ENCODE results near the gene C17orf67. TPM values are rescaled to one million over a fixed set of nuclear protein-coding genes. Genes with fewer than 3 reads are reported as not detected.

C17orf67 gene
- total and polyA plus RNA-seq, 10 donors: 2.0 to 10.4 (median 4.4) TPM

DNA sequence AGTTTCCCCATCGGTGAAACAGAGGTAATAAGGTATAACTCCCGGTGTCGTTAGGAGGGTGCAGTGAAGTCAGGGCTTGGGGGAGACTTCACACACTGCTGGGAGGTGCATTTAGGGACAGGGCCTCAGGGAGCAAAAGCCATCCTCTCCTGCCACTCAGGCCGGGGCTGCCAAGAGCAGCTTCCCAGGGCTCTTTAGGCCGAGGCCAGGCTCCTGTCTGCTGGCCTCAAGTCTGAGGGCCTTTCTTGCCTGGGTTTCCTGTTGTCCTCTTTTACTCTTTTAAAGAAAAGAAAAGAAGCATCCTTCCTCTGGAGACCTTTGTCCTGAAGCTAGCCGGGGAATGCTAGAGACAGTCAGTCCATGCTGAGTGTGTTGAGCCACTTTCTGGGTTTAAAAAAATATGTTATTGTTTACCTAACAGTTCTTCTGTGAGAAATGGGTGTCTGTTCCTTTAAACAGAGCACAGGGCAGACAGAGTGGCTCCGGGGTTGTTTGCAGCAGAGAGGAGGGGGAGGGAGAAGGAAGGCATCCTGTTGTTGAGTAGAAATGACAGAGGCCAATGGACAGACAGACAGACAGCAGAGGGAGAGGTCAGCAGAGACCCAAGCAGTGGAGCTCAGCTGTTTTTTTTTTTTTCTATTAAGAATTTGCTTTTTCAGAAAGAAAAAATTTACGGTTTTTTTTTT is 79.1 kb downstream of the C17orf67 start:
- H3K27ac ChIP-seq: peak overlapping the region in 4 of 8 donors; percentile 6 to 45 (median 30)
- TF ChIP-seq POLR2A (IDR thresholded peaks at IDR 0.05): no peak
- TF ChIP-seq, protein P1, sequence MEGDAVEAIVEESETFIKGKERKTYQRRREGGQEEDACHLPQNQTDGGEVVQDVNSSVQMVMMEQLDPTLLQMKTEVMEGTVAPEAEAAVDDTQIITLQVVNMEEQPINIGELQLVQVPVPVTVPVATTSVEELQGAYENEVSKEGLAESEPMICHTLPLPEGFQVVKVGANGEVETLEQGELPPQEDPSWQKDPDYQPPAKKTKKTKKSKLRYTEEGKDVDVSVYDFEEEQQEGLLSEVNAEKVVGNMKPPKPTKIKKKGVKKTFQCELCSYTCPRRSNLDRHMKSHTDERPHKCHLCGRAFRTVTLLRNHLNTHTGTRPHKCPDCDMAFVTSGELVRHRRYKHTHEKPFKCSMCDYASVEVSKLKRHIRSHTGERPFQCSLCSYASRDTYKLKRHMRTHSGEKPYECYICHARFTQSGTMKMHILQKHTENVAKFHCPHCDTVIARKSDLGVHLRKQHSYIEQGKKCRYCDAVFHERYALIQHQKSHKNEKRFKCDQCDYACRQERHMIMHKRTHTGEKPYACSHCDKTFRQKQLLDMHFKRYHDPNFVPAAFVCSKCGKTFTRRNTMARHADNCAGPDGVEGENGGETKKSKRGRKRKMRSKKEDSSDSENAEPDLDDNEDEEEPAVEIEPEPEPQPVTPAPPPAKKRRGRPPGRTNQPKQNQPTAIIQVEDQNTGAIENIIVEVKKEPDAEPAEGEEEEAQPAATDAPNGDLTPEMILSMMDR (IDR thresholded peaks at IDR 0.05 in 8 of 11, conservative IDR thresholded peaks at IDR 0.05 in 3 of 11): no peak
- TF ChIP-seq POLR2AphosphoS5 (IDR thresholded peaks at IDR 0.05): no peak
- no peaks in the 10 kb centered on the region for H3K36me3 ChIP-seq
- H3K4me1 ChIP-seq: peaks cover 0 to 47% (median 11%) of the 10 kb centered on the region in 6 donors
- intact Hi-C loops (cut with DNase I; ENCODE audit: low total_unique reads): no loop called here
- H3K9me3 ChIP-seq: no peaks in the 10 kb centered on the region
- 45 to 58% (median 49%) methylated on average over 8 of the region's 8 CpGs for WGBS, 5 donors
- DNase-seq: no peak
- peaks cover 0 to 4% (median 0%) of the 10 kb centered on the region in 7 donors for H3K27me3 ChIP-seq (replicated peaks in 1 of 7)
- no peak overlapping the region for H3K4me3 ChIP-seq

DNA sequence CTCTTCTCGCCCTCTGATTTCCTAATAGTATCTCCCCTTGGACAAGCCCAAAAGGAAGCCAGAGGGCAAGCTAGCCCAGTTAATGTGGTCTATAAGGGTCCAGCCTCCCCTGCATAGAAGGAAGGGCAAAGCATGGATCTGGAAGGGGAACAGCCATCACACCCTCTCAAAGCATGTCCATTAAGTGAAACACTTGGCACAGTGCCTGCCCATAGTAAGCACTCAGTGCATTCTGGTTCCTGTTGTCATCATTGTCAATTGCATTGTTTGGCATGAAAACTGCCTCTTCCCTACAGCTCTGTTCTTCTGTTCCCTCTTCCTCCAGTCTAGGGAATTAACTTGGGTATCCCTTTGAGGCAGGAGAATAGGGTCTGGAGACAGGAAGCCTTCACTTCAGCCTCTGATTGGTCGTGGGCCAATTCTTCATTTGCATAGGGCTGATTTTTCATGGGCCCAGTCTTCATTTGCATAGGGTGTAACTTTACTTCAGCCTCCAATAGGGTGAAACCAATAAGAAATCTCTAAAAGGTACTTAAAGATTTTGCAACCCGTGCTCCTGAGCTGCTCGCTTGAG is 81.4 kb downstream of the C17orf67 start:
- Histone ChIP-seq H3K9me3 (no peaks in the 10 kb centered on the region), H3K27ac (no peak overlapping the region), H3K27me3 (replicated peaks in 1 of 7) (peaks cover 0 to 4% (median 0%) of the 10 kb centered on the region in 7 donors), H3K36me3 (no peaks in the 10 kb centered on the region), H3K4me3 (no peak overlapping the region), H3K4me1 (peaks cover 0 to 47% (median 11%) of the 10 kb centered on the region in 6 donors)
- no peak for DNase-seq
- TF ChIP-seq, protein P1 (IDR thresholded peaks at IDR 0.05 in 8 of 11, conservative IDR thresholded peaks at IDR 0.05 in 3 of 11): no peak
- TF ChIP-seq POLR2AphosphoS5 (IDR thresholded peaks at IDR 0.05): no peak
- TF ChIP-seq POLR2A (IDR thresholded peaks at IDR 0.05): no peak
- intact Hi-C loops (cut with DNase I; ENCODE audit: low total_unique reads): no loop called here
- 54 to 75% (median 63%) methylated on average over 4 of the region's 4 CpGs for WGBS, 5 donors

DNA sequence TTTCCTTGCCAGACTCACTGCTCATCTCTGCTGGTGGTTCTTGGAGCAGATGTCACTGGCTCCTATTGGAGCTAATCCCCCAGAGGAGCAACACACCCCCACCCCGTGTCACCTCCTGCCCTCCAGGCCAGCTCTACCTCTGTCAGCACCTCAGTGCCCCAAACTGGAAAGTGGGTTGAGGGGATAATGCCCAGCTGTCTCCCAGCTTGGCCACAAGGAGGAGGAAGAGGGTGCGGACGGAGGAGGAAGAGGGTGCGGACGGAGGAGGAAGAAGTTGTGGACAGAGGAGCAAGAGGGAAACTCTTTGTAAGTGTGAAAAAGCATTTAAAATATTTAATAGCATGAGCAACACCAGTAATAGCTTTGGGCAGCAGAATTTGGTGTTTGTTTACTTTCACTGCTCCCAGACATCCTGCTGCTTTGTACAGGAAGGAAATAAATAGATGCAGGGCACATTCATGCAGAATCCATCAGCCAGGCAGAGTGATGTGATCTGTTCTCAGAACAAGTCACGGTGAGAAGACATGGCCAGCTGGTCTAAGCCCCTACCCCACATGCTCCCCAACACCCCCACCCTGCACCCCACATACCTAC is 82.5 kb downstream of the C17orf67 start:
- peaks cover 0 to 4% (median 0%) of the 10 kb centered on the region in 7 donors for H3K27me3 ChIP-seq (replicated peaks in 1 of 7)
- H3K9me3 ChIP-seq: no peaks in the 10 kb centered on the region
- H3K27ac ChIP-seq: peak overlapping the region in 1 of 8 donors; percentile 15
- no peak overlapping the region for H3K4me3 ChIP-seq
- no peaks in the 10 kb centered on the region for H3K36me3 ChIP-seq
- intact Hi-C loops (cut with DNase I; ENCODE audit: low total_unique reads): no loop called here
- DNase-seq: no peak
- peaks cover 0 to 42% (median 11%) of the 10 kb centered on the region in 6 donors for H3K4me1 ChIP-seq
- TF ChIP-seq POLR2AphosphoS5 (IDR thresholded peaks at IDR 0.05): no peak
- TF ChIP-seq, protein P1 (IDR thresholded peaks at IDR 0.05 in 8 of 11, conservative IDR thresholded peaks at IDR 0.05 in 3 of 11): peak in 2 of 11 experiments; percentile 6 to 8
- WGBS, 5 donors: 30 to 53% (median 44%) methylated on average over 6 of the region's 6 CpGs

DNA sequence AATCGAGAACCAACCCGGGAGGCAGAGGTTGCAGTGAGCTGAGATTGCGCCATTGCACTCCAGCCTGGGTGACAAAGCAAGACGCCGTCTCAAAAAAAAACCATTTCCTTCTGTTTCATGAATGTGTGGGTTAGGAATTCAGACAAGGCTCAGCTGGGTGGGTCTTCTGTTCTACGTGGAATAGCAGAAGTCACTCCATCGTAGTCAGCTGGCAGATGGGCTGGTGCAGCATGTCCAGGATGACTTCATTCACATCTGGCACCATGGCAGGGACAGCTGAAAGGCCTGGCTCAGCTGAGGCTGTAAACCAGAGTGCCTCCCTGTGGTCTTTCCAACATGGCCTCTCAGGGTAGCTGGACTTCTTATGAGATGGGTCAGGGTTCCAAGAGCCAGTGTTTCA is 89.0 kb downstream of the C17orf67 start:
- Histone ChIP-seq H3K36me3 (no peaks in the 10 kb centered on the region), H3K4me1 (no peaks in the 10 kb centered on the region), H3K9me3 (peaks cover 0 to 6% (median 0%) of the 10 kb centered on the region in 8 donors), H3K27me3 (replicated peaks in 1 of 7) (no peaks in the 10 kb centered on the region), H3K27ac (no peak overlapping the region), H3K4me3 (no peak overlapping the region)
- no peak for DNase-seq
- TF ChIP-seq POLR2A (IDR thresholded peaks at IDR 0.05): no peak
- TF ChIP-seq, protein P1 (IDR thresholded peaks at IDR 0.05 in 8 of 11, conservative IDR thresholded peaks at IDR 0.05 in 3 of 11): no peak
- TF ChIP-seq POLR2AphosphoS5 (IDR thresholded peaks at IDR 0.05): no peak
- 64 to 91% (median 77%) methylated on average over 7 of the region's 7 CpGs for WGBS, 5 donors
- intact Hi-C loops (cut with DNase I; ENCODE audit: low total_unique reads): no loop called here

Measured in spleen (tissue), 11 donors.